Trophoblast cell (in vitro differentiated cells and primary cell): ENCODE results near the gene SEPTIN11.

ENCODE experiments used
- DNase-seq, 2 donors: peaks; one replicate each; pipeline ENCODE4 v3.0.0-alpha.2; 2016
- H2AFZ ChIP-seq: 2 replicates; pipeline ENCODE4 v1.6.1; 2013; ENCODE audit warnings: low read length, moderate library complexity, mild to moderate bottlenecking; ENCODE audit not compliant: insufficient read depth, poor library complexity
- H2AK5ac ChIP-seq: 2 replicates; pipeline ENCODE4 v1.6.1; 2013; ENCODE audit warnings: mild to moderate bottlenecking, low read length
- H2BK120ac ChIP-seq: 2 replicates; pipeline ENCODE4 v1.6.1; 2013; ENCODE audit warnings: low read length, mild to moderate bottlenecking, moderate library complexity; ENCODE audit not compliant: insufficient read depth, poor library complexity
- H2BK12ac ChIP-seq: 2 replicates; pipeline ENCODE4 v1.6.1; 2013; ENCODE audit warnings: mild to moderate bottlenecking, low read length, moderate library complexity
- H2BK5ac ChIP-seq: 2 replicates; pipeline ENCODE4 v1.6.1; 2013; ENCODE audit warnings: low read length, low read depth, moderate library complexity, mild to moderate bottlenecking; ENCODE audit not compliant: poor library complexity
- H3K14ac ChIP-seq: 2 replicates; pipeline ENCODE4 v1.6.1; 2013; ENCODE audit warnings: mild to moderate bottlenecking, low read length
- H3K18ac ChIP-seq: 2 replicates; pipeline ENCODE4 v1.6.1; 2013; ENCODE audit warnings: mild to moderate bottlenecking, low read length
- H3K23ac ChIP-seq: 2 replicates; pipeline ENCODE4 v1.6.1; 2013; ENCODE audit warnings: low read length
- H3K27ac ChIP-seq: 2 replicates; pipeline ENCODE4 v1.5.1; 2013; ENCODE audit warnings: low read depth, mild to moderate bottlenecking, inconsistent platforms, low read length, moderate library complexity
- H3K27me3 ChIP-seq: 2 replicates; pipeline ENCODE4 v1.6.1; 2013; ENCODE audit warnings: inconsistent platforms, mild to moderate bottlenecking, low read length, moderate library complexity; ENCODE audit not compliant: insufficient read depth
- H3K36me3 ChIP-seq, 2 experiments: 1 replicate in 1 of 2; 2 replicates in 1 of 2; pipeline ENCODE4 v1.6.1; 2013; ENCODE audit warnings: low read length in 2 of 2, mild to moderate bottlenecking in 2 of 2, moderate library complexity in 1 of 2; ENCODE audit not compliant: insufficient read depth in 2 of 2, control insufficient read depth in 1 of 2
- H3K4ac ChIP-seq: 2 replicates; pipeline ENCODE4 v1.6.1; 2013; ENCODE audit warnings: low read depth, mild to moderate bottlenecking, low read length, moderate library complexity
- H3K4me1 ChIP-seq, 2 experiments: 1 replicate in 1 of 2; 2 replicates in 1 of 2; pipeline ENCODE4 v1.6.1; 2013; ENCODE audit warnings: low read length in 2 of 2, mild to moderate bottlenecking in 2 of 2, moderate library complexity in 1 of 2; ENCODE audit not compliant: insufficient read depth in 2 of 2, control insufficient read depth in 1 of 2
- H3K4me2 ChIP-seq: 2 replicates; pipeline ENCODE4 v1.6.1; 2013; ENCODE audit warnings: inconsistent platforms, mild to moderate bottlenecking, low read length, moderate library complexity
- H3K4me3 ChIP-seq: 2 replicates; pipeline ENCODE4 v1.5.1; 2013; ENCODE audit warnings: mild to moderate bottlenecking, low read depth, low read length, inconsistent platforms
- H3K79me1 ChIP-seq: one replicate; pipeline ENCODE4 v1.6.1; 2013; ENCODE audit warnings: low read length
- H3K79me2 ChIP-seq: 2 replicates; pipeline ENCODE4 v1.6.1; 2013; ENCODE audit warnings: low read length, mild to moderate bottlenecking; ENCODE audit not compliant: control insufficient read depth, insufficient read depth, poor library complexity
- H3K9ac ChIP-seq: 2 replicates; pipeline ENCODE4 v1.6.1; 2013; ENCODE audit warnings: mild to moderate bottlenecking, low read length
- H3K9me3 ChIP-seq: 2 replicates; pipeline ENCODE4 v1.6.1; 2013; ENCODE audit warnings: low read depth, mild to moderate bottlenecking, control low read depth, inconsistent platforms, low read length; ENCODE audit not compliant: insufficient read depth
- H4K12ac ChIP-seq: 2 replicates; pipeline ENCODE4 v1.6.1; 2013; ENCODE audit warnings: low read depth, mild to moderate bottlenecking, low read length, moderate library complexity
- H4K8ac ChIP-seq: 2 replicates; pipeline ENCODE4 v1.6.1; 2013; ENCODE audit warnings: low read depth, mild to moderate bottlenecking, low read length, moderate library complexity
- H4K91ac ChIP-seq: one replicate; pipeline ENCODE4 v1.6.1; 2013; ENCODE audit warnings: low read depth, mild to moderate bottlenecking, low read length, moderate library complexity
- WGBS: extraction: QIAGEN DNeasy Blood & Tissue Kit; methylation state at CpG from one replicate; pipeline ENCODE4 v1.1.7; 2013; ENCODE audit warnings: missing lambda C conversion rate; ENCODE audit not compliant: insufficient read length, insufficient coverage; ENCODE audit errors: extremely low coverage; 5-methylcytosine and 5-hydroxymethylcytosine counted together

SEPTIN11 gene

DNA sequence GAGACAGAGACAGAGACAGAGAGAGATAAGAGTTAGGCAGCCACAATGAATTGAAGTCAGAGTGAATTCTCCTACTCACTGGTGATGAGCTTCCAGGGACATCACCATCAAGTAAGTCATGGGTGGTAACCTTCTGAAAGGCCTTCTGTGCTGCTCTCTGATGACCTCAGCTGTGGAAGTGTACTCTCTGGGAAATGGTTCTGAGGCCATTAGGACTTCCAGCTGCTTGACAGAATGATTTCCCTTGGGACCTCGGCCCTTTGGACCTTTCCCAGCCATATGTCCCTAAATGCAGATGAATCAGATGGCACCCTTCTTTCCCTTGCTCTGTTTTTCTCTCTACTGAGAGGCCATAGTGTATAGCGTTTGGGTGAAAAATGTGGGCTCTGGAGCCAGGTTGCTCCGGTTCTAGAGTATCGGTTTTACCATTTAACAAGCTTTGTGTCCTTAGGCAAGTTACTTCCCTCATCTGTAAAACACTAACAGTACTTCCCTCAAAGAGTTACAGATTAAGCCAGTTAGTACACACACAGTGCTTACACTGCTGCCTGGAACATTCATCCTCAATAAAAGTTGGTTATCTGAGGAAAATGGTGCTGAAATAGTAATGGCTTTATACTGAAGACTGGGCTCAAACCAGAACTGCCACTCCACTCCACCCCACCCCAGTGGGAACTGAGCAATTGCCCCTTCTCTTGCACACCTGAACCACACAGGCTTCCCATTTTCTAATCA, 7.6 kb downstream of the SEPTIN11 start:
- Histone ChIP-seq H3K9me3 (no peaks in the 10 kb centered on the region), H2AFZ (no peak overlapping the region), H3K27me3 (no peaks in the 10 kb centered on the region), H3K4me3 (no peak overlapping the region), H3K4ac (peak overlapping the region; percentile 50), H4K12ac (no peak overlapping the region), H3K36me3 (peaks cover 2 to 5% of the 10 kb centered on the region in 2 experiments), H4K8ac (no peak overlapping the region), H3K14ac (no peak overlapping the region), H3K23ac (no peak overlapping the region), H2BK120ac (no peak overlapping the region), H2BK12ac (no peak overlapping the region), H3K27ac (no peak overlapping the region), H3K79me1 (no peaks in the 10 kb centered on the region), H3K18ac (no peak overlapping the region), H3K9ac (no peak overlapping the region), H2AK5ac (no peak overlapping the region), H3K4me2 (no peak overlapping the region), H2BK5ac (no peak overlapping the region), H3K4me1 (no peaks in the 10 kb centered on the region), H3K79me2 (peaks cover 2% of the 10 kb centered on the region), H4K91ac (no peak overlapping the region)
- DNase-seq, result no peak
- WGBS, result no CpG with 5 or more reads among the region's 4 CpGs

DNA sequence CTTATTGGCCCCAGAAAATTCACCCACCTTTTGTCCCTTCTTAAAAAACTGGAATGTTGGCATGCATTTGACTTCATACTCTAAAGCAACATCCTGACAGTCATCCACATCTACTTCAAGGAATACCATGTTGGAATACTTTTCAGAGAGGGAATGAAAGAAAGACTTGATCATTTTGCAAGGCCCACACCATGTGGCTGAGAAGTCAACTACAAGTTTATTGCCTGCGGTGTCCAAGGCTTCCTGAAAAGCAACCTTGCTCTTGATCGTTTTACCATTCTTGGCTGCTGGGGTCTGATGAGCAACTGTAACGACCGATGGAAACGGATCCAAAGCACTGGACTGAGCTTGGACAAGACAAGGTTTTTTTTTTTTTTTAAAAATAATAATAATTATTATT, 9.3 kb downstream of the SEPTIN11 start:
- Histone ChIP-seq H3K14ac (no peak overlapping the region), H2BK12ac (no peak overlapping the region), H3K23ac (no peak overlapping the region), H4K12ac (no peak overlapping the region), H3K27me3 (no peaks in the 10 kb centered on the region), H3K4me2 (no peak overlapping the region), H3K4me1 (no peaks in the 10 kb centered on the region), H3K79me1 (no peaks in the 10 kb centered on the region), H2AK5ac (no peak overlapping the region), H3K4me3 (no peak overlapping the region), H4K91ac (no peak overlapping the region), H2BK5ac (no peak overlapping the region), H2AFZ (no peak overlapping the region), H3K18ac (no peak overlapping the region), H3K79me2 (peaks cover 2% of the 10 kb centered on the region), H4K8ac (no peak overlapping the region), H3K4ac (no peak overlapping the region), H3K9ac (no peak overlapping the region), H3K9me3 (no peaks in the 10 kb centered on the region), H3K27ac (no peak overlapping the region), H3K36me3 (peaks cover 2 to 5% of the 10 kb centered on the region in 2 experiments), H2BK120ac (no peak overlapping the region)
- WGBS, result no CpG with 5 or more reads among the region's 5 CpGs
- DNase-seq, result peak; percentile 59

DNA sequence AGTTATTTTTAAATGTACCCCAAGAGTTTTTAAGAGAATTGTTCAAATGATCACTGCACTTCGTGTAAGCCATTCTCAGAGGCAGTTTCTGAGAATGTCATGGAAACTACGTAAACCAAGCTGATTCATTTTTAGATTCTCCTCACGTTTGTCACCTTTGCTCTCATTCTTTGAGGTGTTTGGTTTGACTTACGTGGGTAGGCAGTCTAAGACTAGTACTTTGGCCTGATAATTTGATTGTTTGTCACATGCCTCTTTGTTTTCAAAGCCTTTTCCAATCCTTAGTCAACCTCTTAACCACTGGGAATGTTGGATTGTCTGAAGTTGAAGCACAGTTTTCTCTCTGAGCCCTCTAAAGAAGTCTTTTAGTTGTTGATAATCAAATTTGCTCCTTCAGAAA, 10.5 kb downstream of the SEPTIN11 start:
- no peak overlapping the region for H3K27ac ChIP-seq
- H2BK12ac ChIP-seq, result no peak overlapping the region
- no peak overlapping the region for H3K4me3 ChIP-seq
- peaks cover 2 to 5% of the 10 kb centered on the region in 2 experiments for H3K36me3 ChIP-seq
- H2BK120ac ChIP-seq, result no peak overlapping the region
- H4K12ac ChIP-seq, result no peak overlapping the region
- no peak overlapping the region for H4K91ac ChIP-seq
- no peak overlapping the region for H2AFZ ChIP-seq
- no peak overlapping the region for H3K4ac ChIP-seq
- H3K79me1 ChIP-seq, result no peaks in the 10 kb centered on the region
- H3K18ac ChIP-seq, result no peak overlapping the region
- H3K23ac ChIP-seq, result no peak overlapping the region
- no peak overlapping the region for H2AK5ac ChIP-seq
- no peak overlapping the region for H3K4me2 ChIP-seq
- no peak overlapping the region for H2BK5ac ChIP-seq
- no CpG with 5 or more reads among the region's 4 CpGs for WGBS
- H3K27me3 ChIP-seq, result no peaks in the 10 kb centered on the region
- no peak overlapping the region for H4K8ac ChIP-seq
- H3K9me3 ChIP-seq, result no peaks in the 10 kb centered on the region
- no peak overlapping the region for H3K14ac ChIP-seq
- H3K9ac ChIP-seq, result no peak overlapping the region
- no peaks in the 10 kb centered on the region for H3K4me1 ChIP-seq
- peak; percentile 66 to 97 for DNase-seq
- no peaks in the 10 kb centered on the region for H3K79me2 ChIP-seq

GRCh38 chr4:76962406-76963130, 13.0 kb downstream of the SEPTIN11 start:
- no peak overlapping the region for H3K14ac ChIP-seq
- H2BK120ac ChIP-seq, result no peak overlapping the region
- no peak overlapping the region for H3K23ac ChIP-seq
- no peaks in the 10 kb centered on the region for H3K79me1 ChIP-seq
- no peak overlapping the region for H3K4ac ChIP-seq
- H4K12ac ChIP-seq, result no peak overlapping the region
- H2BK5ac ChIP-seq, result no peak overlapping the region
- H4K91ac ChIP-seq, result no peak overlapping the region
- H3K4me3 ChIP-seq, result no peak overlapping the region
- no peaks in the 10 kb centered on the region for H3K9me3 ChIP-seq
- no peak overlapping the region for H3K9ac ChIP-seq
- H3K27me3 ChIP-seq, result no peaks in the 10 kb centered on the region
- WGBS, result no CpG with 5 or more reads among the region's 5 CpGs
- no peak overlapping the region for H4K8ac ChIP-seq
- H2BK12ac ChIP-seq, result no peak overlapping the region
- no peak overlapping the region for H3K4me2 ChIP-seq
- H3K79me2 ChIP-seq, result peaks cover 2% of the 10 kb centered on the region
- H3K27ac ChIP-seq, result no peak overlapping the region
- no peak overlapping the region for H3K18ac ChIP-seq
- H2AFZ ChIP-seq, result no peak overlapping the region
- H2AK5ac ChIP-seq, result no peak overlapping the region
- DNase-seq, result no peak
- H3K36me3 ChIP-seq, result peaks cover 0 to 4% of the 10 kb centered on the region in 2 experiments
- H3K4me1 ChIP-seq, result no peaks in the 10 kb centered on the region
